SH-SY5Y (cell line): Measurements from ENCODE around the gene ZNF236.

Experiments used
- GATA2 ChIP-seq: IDR thresholded peaks from 2 replicates; pipeline ENCODE4 v1.6.1; 2011; ENCODE audit warnings: mild to moderate bottlenecking, low read depth, low read length
- GATA3 ChIP-seq: IDR thresholded peaks from 2 replicates; pipeline ENCODE4 v1.6.1; 2011; ENCODE audit warnings: low read depth, mild to moderate bottlenecking, low read length, moderate library complexity

DNA sequence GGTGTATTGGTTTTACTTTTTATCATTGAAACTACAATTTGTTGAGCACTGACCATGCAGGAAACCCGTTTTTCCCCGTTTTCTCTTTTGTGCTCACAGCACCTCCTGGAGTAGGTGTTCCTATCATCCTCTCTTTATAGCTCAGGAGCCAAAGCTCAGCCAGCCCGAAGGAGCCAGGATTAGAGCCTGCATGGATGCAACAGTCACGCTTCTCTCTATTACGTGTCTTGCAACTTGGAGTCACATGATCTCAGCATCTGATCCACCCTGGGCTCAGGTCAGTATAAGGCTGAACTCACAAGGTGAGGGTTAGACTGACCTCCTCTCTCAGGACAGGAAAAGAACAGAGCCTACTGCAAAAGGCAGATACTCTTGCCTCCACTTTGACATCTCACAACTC lies 159.7 kb downstream of the ZNF236 start:
- TF ChIP-seq GATA3 (no peak), GATA2 (no peak)
